ENCODE results near the gene SMAP2.
"Not testable (repeated sequence)": the region's sequence is repeated elsewhere in the genome, so short reads cannot be mapped to it uniquely, and the experiment has no call there.

SMAP2 gene

DNA sequence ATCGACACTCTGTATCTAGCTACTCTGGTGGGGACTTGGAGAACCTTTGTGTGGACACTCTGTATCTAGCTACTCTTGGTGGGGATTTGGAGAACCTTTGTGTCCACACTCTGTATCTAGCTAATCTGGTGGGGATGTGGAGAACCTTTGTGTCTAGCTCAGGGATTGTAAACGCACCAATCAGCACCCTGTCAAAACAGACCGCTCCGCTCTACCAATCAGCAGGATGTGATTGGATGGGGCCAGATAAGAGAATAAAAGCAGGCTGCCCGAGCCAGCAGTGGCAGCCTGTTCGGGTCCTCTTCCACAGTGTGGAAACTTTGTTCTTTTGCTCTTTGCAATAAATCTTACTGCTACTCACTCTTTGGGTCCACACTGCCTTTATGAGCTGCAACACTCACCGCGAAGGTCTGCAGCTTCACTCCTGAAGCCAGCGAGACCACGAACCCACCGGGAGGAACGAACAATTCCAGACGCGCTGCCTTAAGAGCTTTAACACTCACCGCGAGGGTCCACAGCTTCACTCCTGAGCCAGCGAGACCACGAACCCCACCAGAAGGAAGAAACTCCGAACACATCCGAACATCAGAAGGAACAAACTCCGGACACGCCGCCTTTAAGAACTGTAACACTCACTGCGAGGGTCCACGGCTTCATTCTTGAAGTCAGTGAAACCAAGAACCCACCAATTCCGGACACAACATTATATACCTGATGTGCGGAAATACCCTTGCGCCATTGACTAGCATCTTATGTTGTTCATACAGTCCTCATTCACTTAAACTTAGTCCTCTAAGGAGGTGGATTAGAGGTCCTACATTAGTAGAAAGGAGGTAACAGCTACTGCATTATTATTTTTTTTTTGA lies 15.2 kb downstream of the SMAP2 start:
- H3K18ac ChIP-seq (ENCODE audit: low read depth in 1 of 2, low read length in 2 of 2); H3K4me1 ChIP-seq (ENCODE audit: control insufficient read depth, insufficient read depth, low read depth, low read length); H3K14ac ChIP-seq (ENCODE audit: low read length in 2 of 2); H2BK15ac ChIP-seq (ENCODE audit: low read depth, poor library complexity, severe bottlenecking); H3K4me2 ChIP-seq (ENCODE audit: low read length, poor library complexity, severe bottlenecking); H3K27me3 ChIP-seq (ENCODE audit: control insufficient read depth in 1 of 2, insufficient read depth in 1 of 2, low read length in 2 of 2); H2BK120ac ChIP-seq (ENCODE audit: low read depth, low read length); H3K4me3 ChIP-seq (ENCODE audit: insufficient read depth in 1 of 2, low read depth in 1 of 2, low read length in 2 of 2); H3K9ac ChIP-seq (ENCODE audit: low read length); H3K27ac ChIP-seq (ENCODE audit: low read length, poor library complexity, severe bottlenecking); H2AK5ac ChIP-seq (ENCODE audit: low read length, severe bottlenecking); H4K91ac ChIP-seq (ENCODE audit: low read length); H3K9me3 ChIP-seq (ENCODE audit: control insufficient read depth, low read length); H2BK5ac ChIP-seq (ENCODE audit: low read depth, low read length, poor library complexity, severe bottlenecking); H2AFZ ChIP-seq (ENCODE audit: low read depth, low read length); H3K36me3 ChIP-seq (ENCODE audit: control insufficient read depth in 1 of 2, insufficient read depth in 2 of 2, low read depth in 1 of 2, low read length in 2 of 2); DNase-seq; H3K4ac ChIP-seq (ENCODE audit: low read depth in 1 of 2, low read length in 2 of 2); H3K23ac ChIP-seq (ENCODE audit: low read length in 2 of 2); H2BK12ac ChIP-seq (ENCODE audit: low read length in 2 of 2); H4K8ac ChIP-seq (ENCODE audit: low read length): not testable (repeated sequence)
- WGBS: 96% methylated on average over 25 of the region's 28 CpGs
- peaks cover 28% of the 10 kb centered on the region for H3K79me1 ChIP-seq (replicated peaks; ENCODE audit: low read length, poor library complexity, severe bottlenecking)

GRCh38 chr1:40389322-40389803 lies 15.8 kb downstream of the SMAP2 start:
- H3K4me1 ChIP-seq (ENCODE audit: control insufficient read depth, insufficient read depth, low read depth, low read length): peaks cover 3% of the 10 kb centered on the region
- H3K18ac ChIP-seq (ENCODE audit: low read depth in 1 of 2, low read length in 2 of 2): no peak overlapping the region
- H3K27ac ChIP-seq (ENCODE audit: low read length, poor library complexity, severe bottlenecking): no peak overlapping the region
- H2AK5ac ChIP-seq (ENCODE audit: low read length, severe bottlenecking): no peak overlapping the region
- no peak overlapping the region for H2BK5ac ChIP-seq (ENCODE audit: low read depth, low read length, poor library complexity, severe bottlenecking)
- no peak overlapping the region for H2BK12ac ChIP-seq (ENCODE audit: low read length in 2 of 2)
- no peak overlapping the region for H2AFZ ChIP-seq (ENCODE audit: low read depth, low read length)
- peak overlapping the region; percentile 5 for H3K9ac ChIP-seq (ENCODE audit: low read length)
- no peaks in the 10 kb centered on the region for H3K36me3 ChIP-seq (ENCODE audit: control insufficient read depth in 1 of 2, insufficient read depth in 2 of 2, low read depth in 1 of 2, low read length in 2 of 2)
- no peak overlapping the region for H3K23ac ChIP-seq (ENCODE audit: low read length in 2 of 2)
- H3K4me2 ChIP-seq (ENCODE audit: low read length, poor library complexity, severe bottlenecking): no peak overlapping the region
- peaks cover 26% of the 10 kb centered on the region for H3K79me1 ChIP-seq (replicated peaks; ENCODE audit: low read length, poor library complexity, severe bottlenecking)
- H3K9me3 ChIP-seq (ENCODE audit: control insufficient read depth, low read length): no peaks in the 10 kb centered on the region
- H3K4me3 ChIP-seq (ENCODE audit: insufficient read depth in 1 of 2, low read depth in 1 of 2, low read length in 2 of 2): no peak overlapping the region
- no peak overlapping the region for H2BK120ac ChIP-seq (ENCODE audit: low read depth, low read length)
- no peak overlapping the region for H3K4ac ChIP-seq (ENCODE audit: low read depth in 1 of 2, low read length in 2 of 2)
- no peak for DNase-seq
- H4K91ac ChIP-seq (ENCODE audit: low read length): no peak overlapping the region
- no peaks in the 10 kb centered on the region for H3K27me3 ChIP-seq (ENCODE audit: control insufficient read depth in 1 of 2, insufficient read depth in 1 of 2, low read length in 2 of 2)
- no peak overlapping the region for H2BK15ac ChIP-seq (ENCODE audit: low read depth, poor library complexity, severe bottlenecking)
- WGBS: 97% methylated on average over 3 of the region's 3 CpGs
- no peak overlapping the region for H4K8ac ChIP-seq (ENCODE audit: low read length)
- no peak overlapping the region for H3K14ac ChIP-seq (ENCODE audit: low read length in 2 of 2)

GRCh38 chr1:40389871-40390560 lies 16.5 kb downstream of the SMAP2 start:
- Histone ChIP-seq H2BK120ac (ENCODE audit: low read depth, low read length) (no peak overlapping the region), H2BK15ac (ENCODE audit: low read depth, poor library complexity, severe bottlenecking) (no peak overlapping the region), H3K27ac (ENCODE audit: low read length, poor library complexity, severe bottlenecking) (no peak overlapping the region), H3K79me1 (replicated peaks; ENCODE audit: low read length, poor library complexity, severe bottlenecking) (peaks cover 28% of the 10 kb centered on the region), H3K4me2 (ENCODE audit: low read length, poor library complexity, severe bottlenecking) (no peak overlapping the region), H3K4ac (ENCODE audit: low read depth in 1 of 2, low read length in 2 of 2) (no peak overlapping the region), H3K4me1 (ENCODE audit: control insufficient read depth, insufficient read depth, low read depth, low read length) (peaks cover 2% of the 10 kb centered on the region), H2AFZ (ENCODE audit: low read depth, low read length) (no peak overlapping the region), H3K23ac (ENCODE audit: low read length in 2 of 2) (no peak overlapping the region), H3K4me3 (ENCODE audit: insufficient read depth in 1 of 2, low read depth in 1 of 2, low read length in 2 of 2) (peak overlapping the region in 1 of 2 experiments; percentile 65), H3K14ac (ENCODE audit: low read length in 2 of 2) (no peak overlapping the region), H3K9me3 (ENCODE audit: control insufficient read depth, low read length) (no peaks in the 10 kb centered on the region), H3K18ac (ENCODE audit: low read depth in 1 of 2, low read length in 2 of 2) (no peak overlapping the region), H3K27me3 (ENCODE audit: control insufficient read depth in 1 of 2, insufficient read depth in 1 of 2, low read length in 2 of 2) (no peaks in the 10 kb centered on the region), H2BK12ac (ENCODE audit: low read length in 2 of 2) (no peak overlapping the region), H4K91ac (ENCODE audit: low read length) (no peak overlapping the region), H4K8ac (ENCODE audit: low read length) (no peak overlapping the region), H2AK5ac (ENCODE audit: low read length, severe bottlenecking) (no peak overlapping the region), H2BK5ac (ENCODE audit: low read depth, low read length, poor library complexity, severe bottlenecking) (no peak overlapping the region), H3K36me3 (ENCODE audit: control insufficient read depth in 1 of 2, insufficient read depth in 2 of 2, low read depth in 1 of 2, low read length in 2 of 2) (no peaks in the 10 kb centered on the region), H3K9ac (ENCODE audit: low read length) (peak overlapping the region; percentile 77)
- 93% methylated on average over 4 of the region's 4 CpGs for WGBS
- DNase-seq: peak; percentile 90

DNA sequence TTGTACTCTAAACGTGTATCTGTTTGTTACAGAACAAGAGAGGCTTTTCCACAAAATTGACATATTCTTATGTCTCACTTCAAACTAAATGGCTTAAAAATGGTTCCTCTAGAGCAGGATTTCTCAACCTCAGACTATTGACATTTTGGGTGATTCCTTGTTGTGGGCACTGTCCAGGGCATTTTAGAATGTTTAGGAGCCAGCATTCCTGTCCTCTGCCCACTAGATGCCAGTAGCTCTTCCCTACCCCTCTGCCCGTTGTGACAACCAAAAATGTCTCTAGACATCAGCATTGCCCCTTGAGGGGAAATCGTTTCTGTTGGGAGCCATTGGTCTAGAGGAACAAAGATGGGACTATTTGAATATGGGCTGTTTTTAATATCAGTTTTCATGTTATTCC lies 17.3 kb downstream of the SMAP2 start:
- no peak overlapping the region for H4K91ac ChIP-seq (ENCODE audit: low read length)
- no peak overlapping the region for H2AK5ac ChIP-seq (ENCODE audit: low read length, severe bottlenecking)
- H3K14ac ChIP-seq (ENCODE audit: low read length in 2 of 2): no peak overlapping the region
- no peak overlapping the region for H2BK5ac ChIP-seq (ENCODE audit: low read depth, low read length, poor library complexity, severe bottlenecking)
- no peak for DNase-seq
- peak overlapping the region in 1 of 2 experiments; percentile 65 for H3K4me3 ChIP-seq (ENCODE audit: insufficient read depth in 1 of 2, low read depth in 1 of 2, low read length in 2 of 2)
- peak overlapping the region; percentile 77 for H3K9ac ChIP-seq (ENCODE audit: low read length)
- H3K36me3 ChIP-seq (ENCODE audit: control insufficient read depth in 1 of 2, insufficient read depth in 2 of 2, low read depth in 1 of 2, low read length in 2 of 2): no peaks in the 10 kb centered on the region
- peaks cover 28% of the 10 kb centered on the region for H3K79me1 ChIP-seq (replicated peaks; ENCODE audit: low read length, poor library complexity, severe bottlenecking)
- WGBS: 100% methylated on average over 1 of the region's 3 CpGs
- H4K8ac ChIP-seq (ENCODE audit: low read length): no peak overlapping the region
- H2AFZ ChIP-seq (ENCODE audit: low read depth, low read length): no peak overlapping the region
- H3K4me1 ChIP-seq (ENCODE audit: control insufficient read depth, insufficient read depth, low read depth, low read length): peaks cover 2% of the 10 kb centered on the region
- no peak overlapping the region for H2BK12ac ChIP-seq (ENCODE audit: low read length in 2 of 2)
- H3K9me3 ChIP-seq (ENCODE audit: control insufficient read depth, low read length): no peaks in the 10 kb centered on the region
- H3K18ac ChIP-seq (ENCODE audit: low read depth in 1 of 2, low read length in 2 of 2): no peak overlapping the region
- no peak overlapping the region for H3K4ac ChIP-seq (ENCODE audit: low read depth in 1 of 2, low read length in 2 of 2)
- H3K27ac ChIP-seq (ENCODE audit: low read length, poor library complexity, severe bottlenecking): no peak overlapping the region
- H3K27me3 ChIP-seq (ENCODE audit: control insufficient read depth in 1 of 2, insufficient read depth in 1 of 2, low read length in 2 of 2): no peaks in the 10 kb centered on the region
- no peak overlapping the region for H3K23ac ChIP-seq (ENCODE audit: low read length in 2 of 2)
- H3K4me2 ChIP-seq (ENCODE audit: low read length, poor library complexity, severe bottlenecking): no peak overlapping the region
- no peak overlapping the region for H2BK120ac ChIP-seq (ENCODE audit: low read depth, low read length)
- no peak overlapping the region for H2BK15ac ChIP-seq (ENCODE audit: low read depth, poor library complexity, severe bottlenecking)

Measured in mesenchymal stem cell (in vitro differentiated cells and primary cell).